Measurements from ENCODE around the gene SIM1. TPM values are rescaled to one million over a fixed set of nuclear protein-coding genes. Genes with fewer than 3 reads are reported as not detected.

The SIM1 gene
- total RNA-seq, 1 donor from 2014 or later: not detected

GRCh38 chr6:100469101-100469859 lies 4.6 kb upstream of the SIM1 start:
- no peak for ATAC-seq

- no peak for ATAC-seq
These were observed 3.4 kb upstream of the SIM1 start for GRCh38 chr6:100468016-100468622.

DNA sequence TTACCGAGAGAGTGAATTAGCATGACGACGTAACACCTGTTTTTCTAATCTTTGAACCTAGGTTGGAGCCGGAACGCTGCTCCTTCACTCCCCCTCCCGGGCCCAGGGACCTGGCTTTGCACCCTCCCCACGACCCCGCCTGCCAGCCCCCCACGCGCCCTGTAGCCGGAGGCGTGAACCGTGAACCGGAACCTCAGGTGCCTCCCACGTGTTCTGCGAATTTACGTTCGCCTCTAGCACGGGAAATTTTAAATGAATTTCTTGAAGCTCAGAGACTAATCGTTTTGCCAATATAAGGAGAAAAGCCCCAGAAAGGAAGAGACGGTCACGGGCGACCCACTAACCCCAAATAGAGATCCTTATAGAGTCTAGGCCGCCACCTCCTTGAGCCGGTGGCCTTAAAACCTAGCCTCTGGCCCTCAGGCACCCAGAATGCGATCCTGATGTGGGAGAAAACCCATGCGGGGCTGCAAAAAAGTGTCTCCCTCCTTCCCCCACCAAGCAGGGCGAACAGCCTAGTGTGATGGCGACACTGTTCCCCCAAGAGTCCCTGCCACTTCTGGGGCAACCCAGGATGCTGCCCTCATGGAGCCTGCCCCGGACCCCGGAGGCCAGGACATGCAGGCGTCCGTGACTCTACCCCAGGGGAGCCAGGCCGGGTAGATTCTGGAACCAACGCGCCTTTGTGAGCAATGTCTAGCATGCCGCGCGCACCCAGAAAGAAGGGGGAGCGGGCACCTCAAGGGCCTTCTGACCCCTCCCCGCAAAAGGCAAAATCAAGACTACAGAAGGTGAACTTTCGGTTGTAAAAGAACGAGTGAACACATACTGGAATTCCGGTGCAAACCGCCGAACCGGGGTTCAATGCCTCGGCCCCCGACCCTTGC lies 2.7 kb upstream of the SIM1 start:
- ATAC-seq: no peak

DNA sequence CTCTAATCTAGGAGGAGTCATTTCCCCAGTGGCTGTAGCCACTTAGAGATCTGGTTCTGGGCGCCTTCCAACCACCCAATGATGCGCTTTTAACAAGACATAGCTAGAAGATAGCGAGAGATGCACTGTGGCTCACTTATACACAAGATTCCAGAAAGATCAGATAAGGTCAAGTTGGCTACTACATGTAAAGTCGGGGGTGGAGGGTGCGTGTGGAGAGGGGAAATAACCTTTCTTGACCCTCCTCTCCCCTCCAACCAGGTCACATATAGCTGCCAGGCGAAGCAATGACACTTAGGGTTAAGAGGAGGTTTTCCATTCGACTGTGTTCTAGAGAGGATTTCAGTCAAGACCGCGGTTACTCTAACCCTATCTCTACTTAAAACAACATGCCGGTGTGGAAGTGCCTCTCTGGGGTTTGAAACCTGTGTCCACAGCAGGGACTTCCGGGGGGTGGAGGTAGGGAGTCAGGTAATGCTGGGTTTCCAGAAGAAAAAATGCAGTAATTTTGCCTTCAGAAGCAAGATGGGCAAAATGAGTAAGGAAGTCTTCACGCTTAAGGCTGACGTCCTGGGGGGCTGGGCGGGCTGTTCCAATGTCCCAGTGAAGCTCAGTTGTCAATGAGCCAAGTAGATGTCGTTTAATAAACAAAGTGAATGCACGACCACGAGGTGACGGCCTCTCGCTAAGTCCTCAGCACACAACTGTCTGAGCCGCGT lies 1.8 kb upstream of the SIM1 start:
- no peak for ATAC-seq

DNA sequence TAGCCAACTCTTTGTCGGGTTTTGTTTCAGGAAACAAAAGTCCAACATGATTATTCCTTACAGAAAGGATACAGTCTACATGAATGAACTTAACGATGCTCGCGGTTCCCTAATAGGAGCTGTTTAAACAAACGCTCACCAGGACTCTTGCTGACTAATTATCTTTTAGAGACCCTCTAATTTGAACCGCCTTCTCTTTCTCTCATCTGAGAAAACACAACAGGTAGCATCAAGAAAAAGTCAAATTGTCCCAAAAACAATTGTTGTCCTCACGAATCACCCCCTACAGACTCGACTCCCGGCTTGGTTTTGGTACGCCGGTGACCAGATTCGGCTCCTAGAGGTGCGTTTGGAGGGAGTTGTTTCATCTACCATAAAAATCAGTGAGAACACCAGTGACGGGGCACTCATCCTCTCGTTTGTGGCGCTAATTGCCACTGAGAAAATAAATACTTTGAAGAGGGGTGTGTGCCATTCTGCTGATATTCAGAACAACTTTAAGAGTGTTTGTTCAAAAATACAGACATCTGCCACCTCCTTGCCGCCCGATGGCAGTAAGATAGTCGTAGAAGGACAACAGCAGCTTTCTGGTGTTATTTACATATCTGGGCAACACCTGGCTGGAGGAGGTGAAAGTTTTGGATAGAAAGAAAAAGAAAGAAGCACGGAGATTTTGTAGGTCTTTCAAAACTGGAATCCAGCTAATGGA lies 1.1 kb upstream of the SIM1 start:
- no peak for ATAC-seq

- ATAC-seq: no peak
These were observed 414 bp downstream of the SIM1 start for GRCh38 chr6:100464162-100464851.

DNA sequence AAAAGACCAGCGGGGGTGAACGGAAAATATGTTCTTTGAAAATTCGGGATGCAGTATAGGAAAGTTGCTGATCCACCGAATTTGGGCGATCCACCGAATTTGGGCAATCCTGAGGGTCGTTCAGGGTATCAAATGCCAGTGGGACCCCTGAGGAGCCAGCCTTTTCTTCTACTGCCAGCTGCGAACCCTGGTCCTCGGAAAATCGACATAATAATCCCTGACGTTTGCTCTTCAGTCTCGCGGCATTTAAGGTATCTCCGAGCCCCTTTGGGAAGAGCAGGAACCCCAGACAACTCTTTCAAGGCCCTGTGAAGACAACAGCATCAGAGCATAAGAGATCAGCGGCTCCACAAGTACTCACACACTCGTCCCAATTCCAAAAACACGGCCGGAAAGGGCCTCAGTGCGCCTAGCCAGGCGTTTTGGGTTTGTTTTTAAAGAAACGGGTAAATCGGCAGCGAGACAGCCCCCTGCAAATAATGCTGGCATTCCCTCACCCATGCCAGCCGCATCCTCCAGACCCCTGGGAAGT lies 1.0 kb downstream of the SIM1 start:
- no peak for ATAC-seq

GRCh38 chr6:100462706-100463629 lies 1.8 kb downstream of the SIM1 start:
- no peak for ATAC-seq

- ATAC-seq: no peak
These were observed 2.6 kb downstream of the SIM1 start for GRCh38 chr6:100461917-100462705.

- ATAC-seq: no peak
These were observed 3.3 kb downstream of the SIM1 start for GRCh38 chr6:100461278-100461916.

DNA sequence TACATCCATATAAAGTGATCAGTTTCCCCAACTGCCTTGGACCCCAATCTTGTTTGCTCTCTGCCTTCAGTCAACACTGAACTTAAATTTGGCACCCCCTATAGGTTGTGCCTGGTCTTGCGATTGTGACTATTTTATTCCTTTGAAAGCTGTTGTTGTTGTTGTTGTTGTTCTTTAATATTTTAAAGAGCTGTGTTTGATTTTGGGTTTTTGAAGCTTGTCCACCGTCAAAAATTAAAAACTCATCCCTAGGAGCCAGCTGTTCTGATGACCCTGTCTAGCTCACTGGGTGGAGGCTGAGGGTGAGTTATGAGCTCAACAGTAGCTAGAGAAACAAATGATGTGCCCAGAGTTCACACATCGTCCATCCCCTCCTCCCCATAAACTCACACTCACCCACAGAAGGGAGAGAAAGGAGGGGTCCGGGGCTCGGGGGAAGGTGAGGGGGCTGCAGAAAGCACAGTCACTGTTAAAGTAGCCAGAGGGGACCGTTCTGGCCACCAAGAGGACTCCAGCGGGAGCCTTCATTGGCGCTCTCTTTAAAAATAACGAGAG lies 4.0 kb downstream of the SIM1 start:
- ATAC-seq: no peak

DNA sequence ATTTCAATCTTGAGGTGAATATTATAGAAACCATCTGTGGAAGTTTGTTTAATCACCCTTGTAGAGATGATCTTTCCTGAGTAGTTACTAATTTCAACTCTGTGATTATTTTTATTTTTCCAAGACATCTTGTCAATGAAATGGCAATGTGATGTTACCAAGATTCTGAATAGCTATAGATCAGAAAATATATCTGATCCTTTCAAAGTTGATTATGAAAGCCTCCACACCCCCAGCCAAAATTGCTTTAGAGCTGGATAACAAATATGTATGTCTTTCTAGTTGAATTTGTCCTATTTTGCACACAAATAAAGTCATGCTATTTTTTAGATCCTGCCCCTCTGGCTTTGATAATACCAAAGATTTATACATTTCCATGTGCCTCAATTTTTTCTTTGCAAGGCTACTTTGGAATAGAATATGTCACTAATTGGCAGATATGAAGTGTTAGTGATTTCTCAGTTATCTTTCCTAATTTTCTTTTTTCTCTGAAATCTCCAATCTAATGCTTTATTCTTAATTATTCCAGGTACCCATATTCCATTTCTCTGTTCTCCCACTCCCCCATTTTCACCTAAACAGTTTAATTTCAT lies 5.0 kb downstream of the SIM1 start:
- ATAC-seq: no peak

DNA sequence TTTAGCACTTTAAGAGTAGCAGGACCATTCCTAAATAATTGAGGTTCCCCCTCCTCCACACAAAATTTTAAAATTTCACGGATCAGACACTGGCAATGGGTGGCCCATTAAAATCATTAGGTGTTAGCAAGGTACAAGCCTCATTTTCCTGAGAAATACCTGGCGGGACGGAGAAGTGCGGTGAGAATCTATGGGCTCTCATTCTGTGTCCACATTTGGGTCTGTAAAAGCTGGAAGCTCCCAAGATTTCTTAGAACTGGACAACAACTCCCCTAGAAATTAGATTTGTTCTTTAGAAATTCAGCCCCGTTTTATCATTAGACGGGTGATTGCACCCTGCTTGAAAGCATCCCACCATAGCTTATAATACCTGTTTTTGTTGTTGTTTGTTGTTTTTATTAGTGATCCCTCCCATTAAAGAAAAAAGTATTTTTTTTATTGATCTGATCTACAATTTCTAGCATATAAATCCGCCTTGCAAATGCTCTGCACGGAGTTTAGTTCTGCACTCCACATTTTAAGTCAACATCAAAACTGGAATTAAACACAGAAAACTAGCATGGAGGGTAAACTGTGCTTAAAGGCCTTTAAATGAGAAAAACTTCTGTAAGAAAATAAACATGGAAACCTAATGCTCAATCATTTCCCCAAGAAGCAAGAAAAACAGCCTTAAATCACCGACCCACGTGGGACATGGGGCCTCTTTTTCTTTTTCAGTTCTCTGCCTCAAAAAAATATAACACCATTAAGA lies 5.7 kb downstream of the SIM1 start:
- no peak for ATAC-seq

DNA sequence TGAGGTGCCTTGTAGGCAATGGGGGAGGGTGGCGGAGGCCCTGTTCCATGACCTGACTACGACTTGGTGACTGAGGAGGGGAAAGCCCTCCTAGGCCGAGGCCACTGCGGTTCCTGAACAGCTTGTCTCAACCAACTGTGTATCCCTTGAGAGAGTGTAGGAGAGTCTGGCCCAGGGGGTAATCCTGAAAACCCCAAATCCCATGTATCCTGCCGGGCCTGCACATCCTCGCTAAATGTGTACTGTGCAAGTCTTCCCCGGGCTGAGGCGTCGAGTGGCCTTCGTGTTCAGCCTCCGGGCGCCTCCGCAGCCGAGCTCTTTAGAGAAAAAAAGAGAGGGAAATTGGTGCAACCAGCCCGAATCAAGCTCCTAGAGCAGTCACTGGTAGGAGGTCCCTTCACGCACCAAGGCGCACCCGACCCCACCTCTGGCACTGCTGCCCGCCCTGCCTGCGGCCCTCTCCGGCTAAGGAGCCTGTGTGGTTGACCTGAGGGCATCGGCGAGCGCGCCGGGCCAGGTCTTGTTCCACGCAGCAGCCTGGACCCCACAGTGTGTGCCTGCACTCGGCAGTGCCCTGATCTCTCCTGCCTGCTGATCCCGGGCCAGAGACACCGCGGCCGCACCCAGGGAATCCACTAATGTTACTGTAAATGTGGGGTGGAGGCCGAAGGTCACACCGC lies 7.3 kb downstream of the SIM1 start:
- ATAC-seq: no peak

- ATAC-seq: no peak
These were observed 7.8 kb downstream of the SIM1 start for GRCh38 chr6:100456908-100457235.

DNA sequence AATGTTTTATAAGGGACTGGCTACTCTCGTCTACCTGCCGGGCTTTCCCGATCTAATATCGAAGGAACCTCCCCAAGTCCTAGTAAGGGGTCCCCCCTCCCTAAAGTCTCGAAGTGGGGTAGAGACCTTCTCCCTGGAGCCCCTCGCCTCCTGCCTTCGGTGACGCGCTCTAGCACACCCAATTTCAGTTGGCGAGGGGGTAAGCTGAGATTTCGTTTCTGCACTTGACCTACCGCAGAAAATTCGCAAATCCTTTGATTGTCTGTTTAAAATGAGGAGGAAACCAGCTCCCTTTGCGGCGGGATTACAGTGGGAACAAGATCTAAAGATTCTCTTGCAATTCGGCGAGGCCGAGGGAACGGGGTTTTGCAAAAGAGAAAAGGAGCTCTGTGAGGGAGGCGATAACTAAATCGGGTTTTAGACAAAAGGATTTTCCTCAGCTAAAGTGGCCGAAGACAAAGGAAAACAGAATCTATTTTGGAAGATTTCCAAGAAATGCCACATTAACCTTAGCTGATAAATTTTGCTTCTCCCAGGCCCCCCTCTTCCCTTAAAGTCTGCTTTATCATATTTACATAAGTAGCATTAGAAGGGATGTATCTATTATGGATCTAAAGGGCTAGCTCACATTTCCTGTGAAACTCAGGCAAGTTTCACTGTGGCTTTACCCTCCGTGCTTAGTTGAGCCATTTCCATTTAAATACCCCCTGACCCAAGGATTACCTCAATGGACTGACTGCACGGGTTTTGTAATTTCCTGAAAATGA lies 8.4 kb downstream of the SIM1 start:
- no peak for ATAC-seq

All from esophagus mucosa (tissue), 1 donor.